ENCODE measurements around the gene ZNF358. TPM values are rescaled to one million over a fixed set of nuclear protein-coding genes. Genes with fewer than 3 reads are reported as not detected.

The ZNF358 gene
- total and polyA plus RNA-seq, 10 of the 15 experiments (the other 5 are each of a cell fraction or from before 2014, with no cell fraction given) = 0.09 to 6.3 (median 1.9) TPM; not detected in 1

GRCh38 chr19:7540761-7541474 lies 25.0 kb downstream of the ZNF358 start (continued):
- TF ChIP-seq BCLAF1 (IDR thresholded peaks at IDR 0.05) (no peak), SMC3 (IDR thresholded peaks at IDR 0.05; ENCODE audit: borderline replicate concordance, low read length) (no peak), CHD1 (IDR thresholded peaks at IDR 0.05; ENCODE audit: low read depth, low read length) (no peak), ELK1 (IDR thresholded peaks at IDR 0.05; ENCODE audit: low read depth, low read length) (no peak), SUZ12 (IDR thresholded peaks at IDR 0.05; ENCODE audit: unreplicated experiment) (no peak), EGR1 (IDR thresholded peaks at IDR 0.05; ENCODE audit: borderline replicate concordance in 1 of 2, low read depth in 2 of 2, low read length in 2 of 2) (no peak), TCF3 (IDR thresholded peaks at IDR 0.05; ENCODE audit: borderline replicate concordance, insufficient read depth, low read depth, low read length) (no peak), PRDM15 (CRISPR knock-in tag; IDR thresholded peaks at IDR 0.05) (no peak), POU2F2 (IDR thresholded peaks at IDR 0.05; ENCODE audit: borderline replicate concordance, low read depth, low read length) (no peak), ZNF687 (IDR thresholded peaks at IDR 0.05) (no peak)

All from GM12878 (cell line).